HCT116 (cell line): Measurements from ENCODE around the gene CSNK2B. TPM values are rescaled to one million over a fixed set of nuclear protein-coding genes. Genes with fewer than 3 reads are reported as not detected.
"Not testable (repeated sequence)": the region's sequence is repeated elsewhere in the genome, so short reads cannot be mapped to it uniquely, and the experiment has no call there.

Source experiments
- ATAC-seq: fragments of 200-7000 bp; cut with Tn5 transposase; 2 replicates; pipeline ENCODE4 v1.9.1; 2020; ENCODE audit warnings: mild to moderate bottlenecking, moderate library complexity
- BruUV-seq: library from RNA; stranded (reverse); fragments of 400-500 nt; replicated peaks from 2 replicates; lab custom pipeline; 2021; lab: Mats Ljungman, UMichigan
- CTCF ChIA-PET: fragments of 300-600 bp; sonication (Branson Sonifier 250); formaldehyde crosslinking; loops from one replicate; lab custom pipeline; 2021; ENCODE audit warnings: antibody characterized with exemption; lab: Charles Lee
- POLR2A ChIA-PET: fragments of 300-600, 350-600 bp; sonication (Branson Sonifier 250); formaldehyde crosslinking; loops from one replicate; lab custom pipeline; 2021; ENCODE audit warnings: antibody characterized with exemption; lab: Charles Lee
- RAD21 ChIA-PET, 2 experiments: fragments of 300-600 bp; sonication (Branson Sonifier 250); formaldehyde crosslinking; loops; one replicate each; lab custom pipeline; 2023; ENCODE audit warnings: low total read pairs in 2 of 2; ENCODE audit not compliant: uncharacterized antibody in 2 of 2, unreplicated experiment in 2 of 2, low non-redundant PET in 1 of 2; lab: Charles Lee
- DNase-seq: peaks from one replicate; pipeline ENCODE4 v3.0.0-alpha.2; 2010; ENCODE audit warnings: low read depth, low spot score
- H2AFZ ChIP-seq: fragments of 200-600 bp; shearing (Covaris generic), sonication (generic); 2 replicates; pipeline ENCODE4 v1.6.1; 2017; ENCODE audit warnings: low read depth, mixed run types, mixed read lengths, antibody characterized with exemption, low read length; ENCODE audit not compliant: poor library complexity, severe bottlenecking
- H3K27ac ChIP-seq: 2 replicates; pipeline ENCODE4 v1.5.1; 2012; ENCODE audit warnings: low read depth, low read length
- H3K27me3 ChIP-seq: fragments of 200-600 bp; sonication (generic); 2 replicates; pipeline ENCODE4 v1.6.1; 2016; ENCODE audit warnings: mixed run types, low read length, mixed read lengths; ENCODE audit not compliant: insufficient read depth
- H3K36me3 ChIP-seq, 2 experiments: fragments of 200-500 bp in 1 of 2; fragments of 200-600 bp in 1 of 2; sonication (Bioruptor generic) in 1 of 2; sonication (generic) in 1 of 2; 2 replicates each; pipeline versions ENCODE4 v1.5.1 to v1.6.1; 2014 to 2016; ENCODE audit warnings: low read length in 2 of 2, inconsistent platforms in 1 of 2, mixed read lengths in 1 of 2, mixed run types in 1 of 2; ENCODE audit not compliant: insufficient read depth in 2 of 2, control insufficient read depth in 1 of 2
- H3K4me1 ChIP-seq, 2 experiments: fragments of 200-600 bp in 1 of 2; sonication (generic) in 1 of 2; 2 replicates each; pipeline versions ENCODE4 v1.5.1 to v1.6.1; 2012 to 2017; ENCODE audit warnings: low read length in 2 of 2, inconsistent platforms in 1 of 2, mild to moderate bottlenecking in 1 of 2, mixed read lengths in 1 of 2, mixed run types in 1 of 2, moderate library complexity in 1 of 2; ENCODE audit not compliant: insufficient read depth in 2 of 2, control insufficient read depth in 1 of 2
- H3K4me2 ChIP-seq: fragments of 200-600 bp; sonication (generic); 2 replicates; pipeline ENCODE4 v1.6.1; 2017; ENCODE audit warnings: mixed run types, low read length, mixed read lengths
- H3K4me3 ChIP-seq, 2 experiments: fragments of 200-600 bp in 1 of 2; sonication (generic) in 1 of 2; replicated peaks in 1 of 2; 2 replicates each; pipeline ENCODE4 v1.5.1; 2011 to 2016; ENCODE audit warnings: low read length in 2 of 2, control low read depth in 1 of 2, low read depth in 1 of 2, mild to moderate bottlenecking in 1 of 2, mixed read lengths in 1 of 2, mixed run types in 1 of 2
- H3K79me2 ChIP-seq: fragments of 200-600 bp; sonication (generic); 2 replicates; pipeline ENCODE4 v1.6.1; 2017; ENCODE audit warnings: mild to moderate bottlenecking, mixed run types, low read length, moderate library complexity, mixed read lengths; ENCODE audit not compliant: insufficient read depth
- H3K9ac ChIP-seq: fragments of 200-600 bp; sonication (generic); 2 replicates; pipeline ENCODE4 v1.6.1; 2016; ENCODE audit warnings: low read length, mixed read lengths
- H3K9me2 ChIP-seq: fragments of 200-600 bp; sonication (generic), shearing (Covaris generic); 2 replicates; pipeline ENCODE4 v1.6.1; 2017; ENCODE audit warnings: mixed run types, mild to moderate bottlenecking, moderate library complexity; ENCODE audit not compliant: insufficient read depth
- H3K9me3 ChIP-seq, 2 experiments: fragments of 200-500 bp in 1 of 2; fragments of 200-600 bp in 1 of 2; sonication (Bioruptor generic) in 1 of 2; sonication (generic) in 1 of 2; 2 replicates each; pipeline ENCODE4 v1.6.1; 2014 to 2017; ENCODE audit warnings: low read length in 2 of 2, mixed read lengths in 2 of 2, inconsistent platforms in 1 of 2, low read depth in 1 of 2, mild to moderate bottlenecking in 1 of 2, mixed run types in 1 of 2, moderate library complexity in 1 of 2; ENCODE audit not compliant: control insufficient read depth in 1 of 2, insufficient read depth in 1 of 2
- H4K20me1 ChIP-seq: fragments of 200-600 bp; sonication (generic), shearing (Covaris generic); 2 replicates; pipeline ENCODE4 v1.6.1; 2017; ENCODE audit warnings: mixed run types, mild to moderate bottlenecking, moderate library complexity; ENCODE audit not compliant: insufficient read depth
- ATF3 ChIP-seq: IDR thresholded peaks from 2 replicates; pipeline ENCODE4 v1.6.1; 2012
- CBX3 ChIP-seq: IDR thresholded peaks from 2 replicates; pipeline ENCODE4 v1.6.1; 2012; ENCODE audit warnings: low read depth
- CEBPB ChIP-seq: IDR thresholded peaks from 2 replicates; pipeline ENCODE4 v1.6.1; 2012; ENCODE audit warnings: low read depth
- CTCF ChIP-seq, 3 experiments: fragments of 200-600 bp in 1 of 3; sonication (generic) in 1 of 3; IDR thresholded peaks in 2 of 3; conservative IDR thresholded peaks in 1 of 3; 2 replicates each; pipeline ENCODE4 v1.5.1; 2012 to 2017; ENCODE audit warnings: low read depth in 2 of 3, low read length in 2 of 3, antibody characterized with exemption in 1 of 3, borderline replicate concordance in 1 of 3, control low read depth in 1 of 3, mild to moderate bottlenecking in 1 of 3, mixed read lengths in 1 of 3, mixed run types in 1 of 3, moderate library complexity in 1 of 3; ENCODE audit not compliant: insufficient read depth in 1 of 3
- EGR1 ChIP-seq: IDR thresholded peaks from 2 replicates; pipeline ENCODE4 v1.6.1; 2012; ENCODE audit warnings: low read depth
- ELF1 ChIP-seq: IDR thresholded peaks from 2 replicates; pipeline ENCODE4 v1.6.1; 2012; ENCODE audit warnings: low read depth, borderline replicate concordance
- EZH2 ChIP-seq: fragments of 200-600 bp; sonication (generic); IDR thresholded peaks from 2 replicates; pipeline ENCODE4 v1.6.1; 2017; ENCODE audit warnings: antibody characterized with exemption, mixed run types
- EZH2phosphoT487 ChIP-seq: fragments of 200-600 bp; IDR thresholded peaks from 2 replicates; pipeline ENCODE4 v1.6.1; 2018; ENCODE audit warnings: antibody characterized with exemption, borderline replicate concordance
- FOSL1 ChIP-seq: IDR thresholded peaks from 2 replicates; pipeline ENCODE4 v1.6.1; 2012; ENCODE audit warnings: low read depth
- JUND ChIP-seq: IDR thresholded peaks from 2 replicates; pipeline ENCODE4 v1.6.1; 2012
- POLR2AphosphoS5 ChIP-seq: IDR thresholded peaks from 2 replicates; pipeline ENCODE4 v1.6.1; 2011; ENCODE audit warnings: mild to moderate bottlenecking, low read depth, low read length, moderate library complexity
- RAD21 ChIP-seq: IDR thresholded peaks from 2 replicates; pipeline ENCODE4 v1.6.1; 2012; ENCODE audit warnings: low read depth, mild to moderate bottlenecking
- SIN3A ChIP-seq: IDR thresholded peaks from 2 replicates; pipeline ENCODE4 v1.6.1; 2012; ENCODE audit warnings: low read depth
- SP1 ChIP-seq: IDR thresholded peaks from 2 replicates; pipeline ENCODE4 v1.6.1; 2012; ENCODE audit warnings: low read depth
- SRF ChIP-seq: IDR thresholded peaks from 2 replicates; pipeline ENCODE4 v1.6.1; 2012; ENCODE audit warnings: low read depth
- TCF7L2 ChIP-seq: IDR thresholded peaks from 2 replicates; pipeline ENCODE4 v1.7.0; 2011; ENCODE audit warnings: borderline replicate concordance, inconsistent platforms; ENCODE audit not compliant: insufficient read depth, insufficient read length; ENCODE audit errors: extremely low read depth
- YY1 ChIP-seq: IDR thresholded peaks from 2 replicates; pipeline ENCODE4 v1.6.1; 2011; ENCODE audit warnings: low read length, low read depth, moderate library complexity, mild to moderate bottlenecking; ENCODE audit not compliant: insufficient replicate concordance; ENCODE audit errors: extremely low read depth
- ZNF274 ChIP-seq: fragments of 200-500 bp; sonication (Bioruptor generic); IDR thresholded peaks from 2 replicates; pipeline ENCODE4 v1.6.1; 2014; ENCODE audit warnings: mild to moderate bottlenecking, low read depth, low read length, inconsistent platforms
- intact Hi-C: fragments of 100-400 bp; cut with micrococcal nuclease; formaldehyde crosslinking; loops from 2 replicates; pipeline ENCODE4 v1.10.0; 2022
- total RNA-seq: library from RNA; stranded (reverse); gene quantifications from one replicate; pipeline ENCODE4 v1.2.1, GENCODE V29; 2021; ENCODE audit not compliant: unreplicated experiment

CSNK2B gene
- total RNA-seq, 1 experiment from 2014 or later = 210 TPM

- H3K4me2 ChIP-seq, H3K79me2 ChIP-seq, H3K36me3 ChIP-seq, H3K9me3 ChIP-seq, intact Hi-C loops, BruUV-seq, RAD21 ChIA-PET, H2AFZ ChIP-seq, ATAC-seq, CTCF ChIA-PET, H4K20me1 ChIP-seq, H3K4me3 ChIP-seq, H3K27ac ChIP-seq, H3K9me2 ChIP-seq, H3K9ac ChIP-seq, POLR2A ChIA-PET, DNase-seq, H3K27me3 ChIP-seq: not testable (repeated sequence)
- H3K4me1 ChIP-seq = peaks cover 8 to 20% of the 10 kb centered on the region in 2 experiments; a peak in 3 of 4 replicates
Observed at GRCh38 chr6:31709157-31709556, 43.3 kb downstream of the CSNK2B start.

- Histone ChIP-seq H3K4me2 (peak overlapping the region; percentile 31; the same call in 1 of the 2 replicates), H3K27ac (no peak overlapping the region), H3K4me3 (no peak overlapping the region), H3K4me1 (peaks cover 13 to 24% of the 10 kb centered on the region in 2 experiments; a peak in 3 of 4 replicates), H3K27me3 (no peaks in the 10 kb centered on the region), H4K20me1 (no peaks in the 10 kb centered on the region), H3K9me3 (no peaks in the 10 kb centered on the region), H3K36me3 (no peaks in the 10 kb centered on the region), H2AFZ (no peak overlapping the region), H3K9ac (no peak overlapping the region)
- ChIA-PET RAD21 (interaction anchor here in 1 of 2 experiments (0.7 kb wide), 1 partner anchor 19 kb away, joined by 3 read pairs; no protein-coding TSS in a partner anchor), CTCF (no interaction called here), POLR2A (no interaction called here)
- no TSS peak for BruUV-seq
- no peak for ATAC-seq
- DNase-seq = no peak
- intact Hi-C loops = no loop called here
- TF ChIP-seq JUND = no peak
- no peak for TF ChIP-seq RAD21
- no peak for TF ChIP-seq ELF1
- TF ChIP-seq SP1 = no peak
- TF ChIP-seq CBX3 = no peak
- TF ChIP-seq CTCF (IDR thresholded peaks at IDR 0.05 in 2 of 3, conservative IDR thresholded peaks at IDR 0.05 in 1 of 3; ENCODE audit: borderline replicate concordance in 1 of 3, insufficient read depth in 1 of 3, low read depth in 2 of 3, low read length in 2 of 3) = no peak
- no peak for TF ChIP-seq CEBPB
- TF ChIP-seq YY1 = no peak
- TF ChIP-seq EGR1 = no peak
- no peak for TF ChIP-seq TCF7L2
- TF ChIP-seq FOSL1 = no peak
- TF ChIP-seq EZH2phosphoT487 = no peak
- no peak for TF ChIP-seq SRF
- no peak for TF ChIP-seq ATF3
- no peak for TF ChIP-seq EZH2
- TF ChIP-seq SIN3A = no peak
- no peak for TF ChIP-seq POLR2AphosphoS5
- no peak for TF ChIP-seq ZNF274
- TF ChIP-seq, all 23 proteins: peak for 0
- Histone ChIP-seq H3K9me2 (no peaks in the 10 kb centered on the region), H3K79me2 (no peaks in the 10 kb centered on the region)
Observed at GRCh38 chr6:31710523-31711219, 44.8 kb downstream of the CSNK2B start.
